Gastroesophageal sphincter (tissue), 3 donors: ENCODE data around the gene OR2A1.
"Not testable (repeated sequence)": the region's sequence is repeated elsewhere in the genome, so short reads cannot be mapped to it uniquely, and the experiment has no call there.

Source experiments
- CTCF ChIP-seq, 4 experiments: fragments of 200-600 bp in 2 of 4; fragments of 450-650 bp in 2 of 4; sonication (generic) in 1 of 4; IDR thresholded peaks; one replicate each; pipeline ENCODE4 v1.5.1; 2017 to 2019; ENCODE audit warnings: antibody characterized with exemption in 4 of 4, mild to moderate bottlenecking in 2 of 4, moderate library complexity in 2 of 4
- EP300 ChIP-seq: sonication (generic); formaldehyde crosslinking; IDR thresholded peaks from one replicate; pipeline ENCODE4 v1.6.1; 2017; ENCODE audit warnings: antibody characterized with exemption, mild to moderate bottlenecking

- not testable (repeated sequence) for TF ChIP-seq CTCF (IDR thresholded peaks at IDR 0.05); EP300
Measured at GRCh38 chr7:144291607-144292006, 20.6 kb upstream of the OR2A1 start.
